Liver (tissue), 9 donors: ENCODE results near the gene DGKH. TPM values are rescaled to one million over a fixed set of nuclear protein-coding genes. Genes with fewer than 3 reads are reported as not detected.

Source experiments
- DNase-seq: peaks from one replicate; pipeline ENCODE4 v3.0.0-alpha.2; 2017; ENCODE audit warnings: low spot score
- H3K27ac ChIP-seq, 2 donors: one replicate each; pipeline ENCODE4 v1.7.0; 2013; ENCODE audit warnings: inconsistent platforms in 2 of 2, low read length in 2 of 2, control low read depth in 1 of 2, low read depth in 1 of 2, mild to moderate bottlenecking in 1 of 2
- H3K27me3 ChIP-seq, 4 donors: one replicate each; pipeline versions ENCODE4 v1.6.1 to v1.7.0; 2013; ENCODE audit warnings: low read length in 3 of 4, inconsistent platforms in 1 of 4, mild to moderate bottlenecking in 1 of 4, moderate library complexity in 1 of 4; ENCODE audit not compliant: control insufficient read depth in 4 of 4, insufficient read depth in 4 of 4
- H3K36me3 ChIP-seq, 4 donors: one replicate each; pipeline versions ENCODE4 v1.6.1 to v1.7.0; 2013; ENCODE audit warnings: low read length in 3 of 4, mild to moderate bottlenecking in 3 of 4, low read depth in 1 of 4, moderate library complexity in 1 of 4; ENCODE audit not compliant: control insufficient read depth in 4 of 4, insufficient read depth in 3 of 4
- H3K4me1 ChIP-seq, 4 donors: one replicate each; pipeline versions ENCODE4 v1.6.1 to v1.7.0; 2013; ENCODE audit warnings: low read length in 3 of 4, mild to moderate bottlenecking in 3 of 4, moderate library complexity in 1 of 4; ENCODE audit not compliant: control insufficient read depth in 4 of 4, insufficient read depth in 4 of 4
- H3K4me3 ChIP-seq, 3 donors: one replicate each; pipeline versions ENCODE4 v1.6.1 to v1.7.0; 2013; ENCODE audit warnings: low read length in 3 of 3, control low read depth in 1 of 3, low read depth in 1 of 3, mild to moderate bottlenecking in 1 of 3
- H3K9ac ChIP-seq, 2 donors: one replicate each; pipeline ENCODE4 v1.7.0; 2013; ENCODE audit warnings: low read length in 2 of 2, mild to moderate bottlenecking in 2 of 2, moderate library complexity in 2 of 2, control low read depth in 1 of 2, low read depth in 1 of 2
- H3K9me3 ChIP-seq, 4 donors: one replicate each; pipeline versions ENCODE4 v1.6.1 to v1.7.0; 2013; ENCODE audit warnings: low read length in 3 of 4; ENCODE audit not compliant: control insufficient read depth in 4 of 4
- CTCF ChIP-seq: fragments of 150-350 bp; IDR thresholded peaks from 2 replicates; pipeline ENCODE4 v1.5.1; 2017; ENCODE audit warnings: improper control_type of control experiment, low read depth, low read length; ENCODE audit not compliant: missing input control
- EGR1 ChIP-seq, 2 donors: IDR thresholded peaks; 2 replicates each; pipeline ENCODE4 v1.6.1; 2016 to 2018; ENCODE audit warnings: antibody characterized with exemption in 2 of 2, low read depth in 2 of 2
- FOXA1 ChIP-seq: IDR thresholded peaks from 2 replicates; pipeline ENCODE4 v1.6.1; 2016; ENCODE audit warnings: antibody characterized with exemption
- FOXA2 ChIP-seq: IDR thresholded peaks from 2 replicates; pipeline ENCODE4 v1.6.1; 2016; ENCODE audit warnings: antibody characterized with exemption
- GABPA ChIP-seq, 2 donors: IDR thresholded peaks in 1 of 2; conservative IDR thresholded peaks in 1 of 2; 2 replicates each; pipeline ENCODE4 v1.6.1; 2016; ENCODE audit warnings: antibody characterized with exemption in 2 of 2, mild to moderate bottlenecking in 1 of 2, moderate library complexity in 1 of 2
- HNF4A ChIP-seq, 2 donors: conservative IDR thresholded peaks; 2 replicates each; pipeline ENCODE4 v1.6.1; 2016; ENCODE audit warnings: antibody characterized with exemption in 2 of 2, mild to moderate bottlenecking in 2 of 2
- HNF4G ChIP-seq: IDR thresholded peaks from 2 replicates; pipeline ENCODE4 v1.6.1; 2016; ENCODE audit warnings: antibody characterized with exemption
- JUND ChIP-seq, 2 donors: IDR thresholded peaks; 2 replicates each; pipeline ENCODE4 v1.6.1; 2016; ENCODE audit warnings: antibody characterized with exemption in 2 of 2
- NR2F2 ChIP-seq: IDR thresholded peaks from 2 replicates; pipeline ENCODE4 v1.6.1; 2016; ENCODE audit warnings: antibody characterized with exemption
- RAD21 ChIP-seq, 2 donors: IDR thresholded peaks; 2 replicates each; pipeline ENCODE4 v1.6.1; 2016; ENCODE audit warnings: antibody characterized with exemption in 2 of 2, mild to moderate bottlenecking in 2 of 2
- REST ChIP-seq: IDR thresholded peaks from 2 replicates; pipeline ENCODE4 v1.6.1; 2016; ENCODE audit warnings: antibody characterized with exemption, mild to moderate bottlenecking
- RXRA ChIP-seq, 2 donors: IDR thresholded peaks; 2 replicates each; pipeline ENCODE4 v1.6.1; 2017 to 2018; ENCODE audit warnings: antibody characterized with exemption in 2 of 2, mild to moderate bottlenecking in 1 of 2
- SP1 ChIP-seq: IDR thresholded peaks from 2 replicates; pipeline ENCODE4 v1.6.1; 2018; ENCODE audit warnings: antibody characterized with exemption, mild to moderate bottlenecking
- TAF1 ChIP-seq: conservative IDR thresholded peaks from 2 replicates; pipeline ENCODE4 v1.6.1; 2016; ENCODE audit warnings: antibody characterized with exemption, mild to moderate bottlenecking
- YY1 ChIP-seq: IDR thresholded peaks from 2 replicates; pipeline ENCODE4 v1.6.1; 2016; ENCODE audit warnings: antibody characterized with exemption, mild to moderate bottlenecking
- ZBTB33 ChIP-seq: IDR thresholded peaks from 2 replicates; pipeline ENCODE4 v1.6.1; 2016; ENCODE audit warnings: antibody characterized with exemption
- WGBS: extraction: QIAGEN DNeasy Blood & Tissue Kit; methylation state at CpG from one replicate; pipeline ENCODE4 v1.1.7; 2013; 5-methylcytosine and 5-hydroxymethylcytosine counted together
- polyA plus RNA-seq, 2 donors: library from polyadenylated mRNA; stranded (reverse) in 1 of 2; unstranded in 1 of 2; fragments of 200-250 nt in 1 of 2; fragments of >200 nt in 1 of 2; fragmentation: Nextera tagmentation in 1 of 2; extraction: Ambion mirVana in 1 of 2; gene quantifications; one replicate each; pipeline versions ENCODE4 v1.2.1 to v1.2.3, GENCODE V29; 2013 to 2015
- total RNA-seq, 2 donors: library from RNA; depleted of rRNA; stranded (reverse); fragments of >200 nt; gene quantifications; one replicate each; pipeline ENCODE4 v1.2.3, GENCODE V29; 2014
- TF ChIP-seq, protein P1 (sequence below): IDR thresholded peaks from 2 replicates; pipeline ENCODE4 v1.6.1; 2016; ENCODE audit warnings: antibody characterized with exemption
- TF ChIP-seq, protein P2 (sequence below): IDR thresholded peaks from 2 replicates; pipeline ENCODE4 v1.6.1; 2016; ENCODE audit warnings: antibody characterized with exemption
- donor health status: healthy.
- donor health status: healthy.
- donor health status: healthy.
- donor health status: healthy.
- donor health status: healthy.

The DGKH gene
- total and polyA plus RNA-seq, 4 donors: 0.25 to 3.7 (median 0.97) TPM

DNA sequence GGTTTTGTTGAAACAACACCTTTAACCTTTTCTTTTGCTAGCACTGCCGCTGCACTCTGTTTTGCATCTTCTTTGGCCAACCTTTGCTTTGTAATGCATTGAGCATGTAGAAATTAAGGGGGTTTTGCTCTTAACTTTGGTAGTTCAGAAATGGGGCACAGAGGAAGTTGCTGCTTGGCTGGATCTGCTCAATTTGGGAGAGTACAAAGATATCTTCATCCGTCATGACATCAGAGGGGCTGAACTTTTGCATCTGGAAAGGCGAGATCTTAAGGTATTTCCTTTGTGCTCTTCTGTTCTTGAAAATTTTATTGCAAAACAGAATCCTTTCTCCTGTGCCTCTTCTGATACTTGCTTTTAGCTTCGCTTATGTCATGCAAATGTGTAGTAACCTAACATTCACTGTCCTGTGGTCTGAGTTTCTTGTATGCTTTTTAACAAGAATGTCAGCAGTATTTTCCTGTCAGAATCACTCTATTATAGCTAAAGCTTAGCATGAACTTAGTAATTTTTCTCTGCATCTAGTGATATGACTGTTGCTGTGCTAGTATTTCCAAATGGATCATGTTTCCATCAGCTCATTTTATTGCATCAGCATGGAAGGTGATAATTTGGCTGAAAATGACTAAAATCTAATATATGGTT is 172.8 kb downstream of the DGKH start (continued):
- no peak for TF ChIP-seq RAD21 (IDR thresholded peaks at IDR 0.05)
- TF ChIP-seq, protein P1, sequence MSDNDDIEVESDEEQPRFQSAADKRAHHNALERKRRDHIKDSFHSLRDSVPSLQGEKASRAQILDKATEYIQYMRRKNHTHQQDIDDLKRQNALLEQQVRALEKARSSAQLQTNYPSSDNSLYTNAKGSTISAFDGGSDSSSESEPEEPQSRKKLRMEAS: no peak

DNA sequence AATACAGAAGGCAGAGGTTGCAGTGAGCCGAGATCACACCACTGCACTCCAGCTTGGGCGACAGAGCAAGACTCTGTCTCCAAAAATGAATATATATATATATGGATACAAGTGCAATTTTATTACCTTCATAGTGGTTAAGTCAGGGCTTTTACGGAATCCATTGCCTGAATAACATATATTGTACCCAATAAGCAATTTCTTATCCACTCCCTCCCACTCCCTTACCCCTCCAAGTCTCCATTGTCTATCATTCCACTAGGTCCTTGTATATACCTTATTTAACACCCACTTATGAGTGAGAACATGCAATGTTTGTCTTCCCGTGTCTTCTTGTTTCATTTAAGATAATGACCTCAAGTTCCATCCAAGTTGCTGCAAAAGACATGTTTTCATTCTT is 175.2 kb downstream of the DGKH start:
- Histone ChIP-seq H3K27ac (no peak overlapping the region), H3K27me3 (no peaks in the 10 kb centered on the region), H3K4me3 (no peak overlapping the region), H3K36me3 (no peaks in the 10 kb centered on the region), H3K9me3 (no peaks in the 10 kb centered on the region), H3K9ac (no peak overlapping the region), H3K4me1 (no peaks in the 10 kb centered on the region)
- 98% methylated on average over 4 of the region's 4 CpGs for WGBS
- no peak for DNase-seq
- no peak for TF ChIP-seq NR2F2
- no peak for TF ChIP-seq RXRA (IDR thresholded peaks at IDR 0.05)
- TF ChIP-seq, protein P2, sequence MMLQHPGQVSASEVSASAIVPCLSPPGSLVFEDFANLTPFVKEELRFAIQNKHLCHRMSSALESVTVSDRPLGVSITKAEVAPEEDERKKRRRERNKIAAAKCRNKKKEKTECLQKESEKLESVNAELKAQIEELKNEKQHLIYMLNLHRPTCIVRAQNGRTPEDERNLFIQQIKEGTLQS: no peak
- TF ChIP-seq ZBTB33: no peak
- no peak for TF ChIP-seq SP1
- no peak for TF ChIP-seq FOXA1
- no peak for TF ChIP-seq GABPA (IDR thresholded peaks at IDR 0.05 in 1 of 2, conservative IDR thresholded peaks at IDR 0.05 in 1 of 2)
- no peak for TF ChIP-seq EGR1 (IDR thresholded peaks at IDR 0.05; ENCODE audit: low read depth in 2 of 2)
- TF ChIP-seq HNF4G: no peak
- TF ChIP-seq REST: no peak
- TF ChIP-seq CTCF: no peak
- no peak for TF ChIP-seq FOXA2
- TF ChIP-seq TAF1: no peak
- no peak for TF ChIP-seq RAD21 (IDR thresholded peaks at IDR 0.05)
- TF ChIP-seq YY1: no peak
- TF ChIP-seq JUND (IDR thresholded peaks at IDR 0.05): no peak
- no peak for TF ChIP-seq HNF4A (conservative IDR thresholded peaks at IDR 0.05)
- TF ChIP-seq, protein P1: no peak
